ENCODE data around the gene FRAS1. TPM values are rescaled to one million over a fixed set of nuclear protein-coding genes. Genes with fewer than 3 reads are reported as not detected.

FRAS1 gene
- total RNA-seq, 1 donor from 2014 or later: not detected

DNA sequence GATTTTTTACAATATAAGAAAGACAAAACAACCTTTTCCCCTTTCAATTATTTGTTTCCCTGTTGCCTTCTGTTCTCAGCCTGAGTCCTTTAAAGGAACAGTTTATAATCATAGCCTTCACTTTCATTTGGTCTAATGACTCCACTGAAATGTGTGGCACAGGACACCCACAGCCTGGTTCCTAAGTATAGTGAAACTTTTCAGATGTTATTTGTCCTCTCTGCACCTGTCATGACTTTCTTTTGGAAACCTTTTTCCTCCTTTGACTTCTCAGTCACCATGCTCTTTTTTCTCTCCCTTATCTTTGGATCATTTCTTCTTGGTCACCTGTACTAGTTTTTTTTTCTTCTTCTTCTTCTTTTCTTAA is 256.6 kb downstream of the FRAS1 start:
- Mint-ChIP-seq H3K4me1 (no peaks in the 10 kb centered on the region), H3K27me3 (peaks cover 6% of the 10 kb centered on the region), H3K27ac (no peak overlapping the region), H3K36me3 (ENCODE audit: low read depth) (no peaks in the 10 kb centered on the region), H3K9me3 (no peaks in the 10 kb centered on the region), H3K4me3 (no peak overlapping the region)
- DNase-seq (no peak), ATAC-seq (ENCODE audit: low read depth) (no peak)
- ChIA-PET POLR2A (no interaction called here), CTCF (no interaction called here)
- TF ChIP-seq, protein P1, sequence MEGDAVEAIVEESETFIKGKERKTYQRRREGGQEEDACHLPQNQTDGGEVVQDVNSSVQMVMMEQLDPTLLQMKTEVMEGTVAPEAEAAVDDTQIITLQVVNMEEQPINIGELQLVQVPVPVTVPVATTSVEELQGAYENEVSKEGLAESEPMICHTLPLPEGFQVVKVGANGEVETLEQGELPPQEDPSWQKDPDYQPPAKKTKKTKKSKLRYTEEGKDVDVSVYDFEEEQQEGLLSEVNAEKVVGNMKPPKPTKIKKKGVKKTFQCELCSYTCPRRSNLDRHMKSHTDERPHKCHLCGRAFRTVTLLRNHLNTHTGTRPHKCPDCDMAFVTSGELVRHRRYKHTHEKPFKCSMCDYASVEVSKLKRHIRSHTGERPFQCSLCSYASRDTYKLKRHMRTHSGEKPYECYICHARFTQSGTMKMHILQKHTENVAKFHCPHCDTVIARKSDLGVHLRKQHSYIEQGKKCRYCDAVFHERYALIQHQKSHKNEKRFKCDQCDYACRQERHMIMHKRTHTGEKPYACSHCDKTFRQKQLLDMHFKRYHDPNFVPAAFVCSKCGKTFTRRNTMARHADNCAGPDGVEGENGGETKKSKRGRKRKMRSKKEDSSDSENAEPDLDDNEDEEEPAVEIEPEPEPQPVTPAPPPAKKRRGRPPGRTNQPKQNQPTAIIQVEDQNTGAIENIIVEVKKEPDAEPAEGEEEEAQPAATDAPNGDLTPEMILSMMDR (IDR thresholded peaks at IDR 0.05): no peak
- intact Hi-C loops (cut with micrococcal nuclease): no loop called here

DNA sequence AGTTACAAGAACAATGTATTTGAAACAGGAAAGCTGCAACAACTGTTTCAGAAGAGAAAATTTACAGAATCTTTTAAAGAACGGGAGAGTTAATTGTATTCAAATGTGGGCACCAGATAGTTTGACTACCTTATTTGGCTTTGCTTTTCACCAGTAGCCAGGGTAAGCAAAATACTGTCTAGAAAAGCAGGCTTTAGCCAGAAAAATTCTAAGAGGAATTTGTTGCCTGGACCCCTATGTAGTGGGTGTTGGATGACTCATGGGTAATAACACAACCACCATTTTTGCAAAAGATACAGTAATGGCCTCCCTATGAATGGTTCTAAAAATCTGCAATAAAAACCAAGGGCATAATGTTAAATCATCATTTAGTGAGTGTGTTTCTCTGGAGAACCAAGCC is 261.0 kb downstream of the FRAS1 start:
- ChIA-PET POLR2A (no interaction called here), CTCF (no interaction called here)
- H3K4me1 Mint-ChIP-seq: peaks cover 8% of the 10 kb centered on the region
- DNase-seq (no peak), ATAC-seq (ENCODE audit: low read depth) (no peak)
- H3K27ac Mint-ChIP-seq: no peak overlapping the region
- H3K36me3 Mint-ChIP-seq (ENCODE audit: low read depth): no peaks in the 10 kb centered on the region
- intact Hi-C loops (cut with micrococcal nuclease): no loop called here
- H3K4me3 Mint-ChIP-seq: no peak overlapping the region
- peaks cover 10% of the 10 kb centered on the region for H3K27me3 Mint-ChIP-seq
- TF ChIP-seq, protein P1 (IDR thresholded peaks at IDR 0.05): no peak
- no peaks in the 10 kb centered on the region for H3K9me3 Mint-ChIP-seq

DNA sequence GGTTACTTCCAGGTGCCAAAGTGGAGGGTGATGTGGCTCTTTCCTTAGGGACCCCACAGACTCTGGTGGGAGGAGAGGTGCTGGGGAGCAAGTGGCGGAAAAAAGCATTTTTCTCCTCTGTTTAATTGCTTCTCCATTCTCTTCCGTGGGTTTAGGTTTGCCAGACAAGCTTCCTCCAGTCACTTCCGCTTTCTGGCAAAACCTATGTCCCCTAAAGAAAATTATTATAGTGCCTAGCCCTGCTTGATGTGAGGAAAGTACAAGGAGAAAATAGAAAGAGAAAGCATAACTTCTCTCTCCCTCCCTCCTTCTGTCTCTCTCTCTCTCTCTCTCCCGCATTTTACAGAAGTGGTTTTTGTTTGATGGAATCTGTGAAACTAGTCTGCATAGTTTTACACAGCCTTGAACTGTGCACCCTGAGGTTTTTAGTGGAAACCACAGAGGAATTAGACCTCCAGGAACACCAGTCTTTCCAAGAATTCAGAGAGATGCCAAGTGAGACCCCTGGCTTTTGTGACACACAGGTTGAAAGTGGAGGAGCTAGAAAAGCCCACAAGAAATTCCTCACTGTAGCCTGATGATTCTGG is 263.3 kb downstream of the FRAS1 start:
- H3K4me3 Mint-ChIP-seq: no peak overlapping the region

DNA sequence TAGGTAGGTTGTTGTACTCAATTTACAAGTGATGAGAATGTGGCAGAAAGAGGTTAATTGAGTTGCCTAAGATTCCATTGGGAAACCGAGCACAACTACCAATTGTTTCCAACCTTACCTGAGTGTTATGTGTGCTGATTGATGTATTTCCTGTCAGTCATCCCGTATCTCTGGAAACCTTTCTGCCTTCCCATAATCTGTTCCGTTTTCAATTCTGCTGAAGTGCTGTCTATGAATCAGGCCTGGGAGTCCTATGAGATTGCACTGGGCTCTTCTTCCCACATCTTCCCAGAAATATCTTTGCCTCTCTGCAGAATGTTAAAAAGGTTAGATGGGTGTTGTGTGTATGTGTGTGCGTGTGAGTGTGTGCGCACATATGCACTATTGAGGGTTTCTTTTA is 264.9 kb downstream of the FRAS1 start:
- H3K27ac Mint-ChIP-seq: no peak overlapping the region
- H3K4me1 Mint-ChIP-seq: peaks cover 8% of the 10 kb centered on the region
- POLR2A ChIA-PET: no interaction called here
- CTCF ChIA-PET: no interaction called here
- H3K9me3 Mint-ChIP-seq: no peaks in the 10 kb centered on the region
- H3K4me3 Mint-ChIP-seq: no peak overlapping the region
- TF ChIP-seq, protein P1 (IDR thresholded peaks at IDR 0.05): no peak
- H3K36me3 Mint-ChIP-seq (ENCODE audit: low read depth): no peaks in the 10 kb centered on the region
- DNase-seq: no peak
- intact Hi-C loops (cut with micrococcal nuclease): loop anchor here (10.0 kb wide), 1 partner anchor 543 kb away; no protein-coding TSS in a partner anchor
- no peak for ATAC-seq (ENCODE audit: low read depth)
- peaks cover 10% of the 10 kb centered on the region for H3K27me3 Mint-ChIP-seq

More for the DNA sequence above, 263.3 kb downstream of the FRAS1 start:
- TF ChIP-seq, protein P1 (IDR thresholded peaks at IDR 0.05): no peak
- Mint-ChIP-seq H3K27ac (no peak overlapping the region), H3K4me1 (peaks cover 8% of the 10 kb centered on the region), H3K36me3 (ENCODE audit: low read depth) (no peaks in the 10 kb centered on the region), H3K9me3 (no peaks in the 10 kb centered on the region), H3K27me3 (peaks cover 10% of the 10 kb centered on the region)
- DNase-seq (no peak), ATAC-seq (ENCODE audit: low read depth) (no peak)
- intact Hi-C loops (cut with micrococcal nuclease): loop anchor here (10.0 kb wide), 1 partner anchor 544 kb away; no protein-coding TSS in a partner anchor
- POLR2A ChIA-PET: no interaction called here
- CTCF ChIA-PET: no interaction called here

- Mint-ChIP-seq H3K4me1 (peaks cover 8% of the 10 kb centered on the region), H3K27me3 (peaks cover 8% of the 10 kb centered on the region), H3K4me3 (no peak overlapping the region), H3K9me3 (no peaks in the 10 kb centered on the region), H3K36me3 (ENCODE audit: low read depth) (no peaks in the 10 kb centered on the region), H3K27ac (no peak overlapping the region)
- ChIA-PET POLR2A (no interaction called here), CTCF (no interaction called here)
- TF ChIP-seq, protein P1 (IDR thresholded peaks at IDR 0.05): no peak
- DNase-seq (no peak), ATAC-seq (ENCODE audit: low read depth) (no peak)
- intact Hi-C loops (cut with micrococcal nuclease): loop anchor here (10.0 kb wide), 1 partner anchor 541 kb away; no protein-coding TSS in a partner anchor
Observed at GRCh38 chr4:78323439-78323838, 266.3 kb downstream of the FRAS1 start.

Measured in activated B cell treated with CpG ODN at 0.5 μM for 24 hours (primary cell).